HG03575 (cell line): ENCODE data around the gene CA7.
"Not testable (repeated sequence)": the region's sequence is repeated elsewhere in the genome, so short reads cannot be mapped to it uniquely, and the experiment has no call there.

Experiments
- ATAC-seq: cut with Tn5 transposase; IDR thresholded peaks from one replicate; pipeline ENCODE4 v1.9.1; 2021; ENCODE audit not compliant: unreplicated experiment, insufficient number of reproducible peaks, low FRiP score; ENCODE audit errors: extremely low read depth

Gene CA7

DNA sequence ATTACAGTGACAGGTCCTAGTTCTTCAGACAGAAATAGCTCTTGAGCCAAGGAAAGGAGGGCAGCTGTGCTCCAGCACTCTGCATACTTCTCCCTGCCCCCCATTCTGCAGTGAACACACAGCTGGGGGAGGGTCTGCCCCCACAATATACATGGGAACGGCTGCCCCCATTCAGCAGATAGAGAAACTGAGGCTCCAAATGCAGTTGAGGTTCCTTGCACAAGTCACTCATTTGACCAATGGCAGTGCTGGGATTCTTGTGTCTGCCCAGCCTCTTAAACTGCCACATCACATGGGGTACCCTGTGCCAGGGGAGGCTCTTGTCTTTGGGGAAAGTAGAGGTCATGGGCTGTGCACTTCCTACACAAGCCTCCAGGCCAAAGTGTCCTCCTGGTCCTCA lies 25.2 kb downstream of the CA7 start:
- no peak for ATAC-seq

DNA sequence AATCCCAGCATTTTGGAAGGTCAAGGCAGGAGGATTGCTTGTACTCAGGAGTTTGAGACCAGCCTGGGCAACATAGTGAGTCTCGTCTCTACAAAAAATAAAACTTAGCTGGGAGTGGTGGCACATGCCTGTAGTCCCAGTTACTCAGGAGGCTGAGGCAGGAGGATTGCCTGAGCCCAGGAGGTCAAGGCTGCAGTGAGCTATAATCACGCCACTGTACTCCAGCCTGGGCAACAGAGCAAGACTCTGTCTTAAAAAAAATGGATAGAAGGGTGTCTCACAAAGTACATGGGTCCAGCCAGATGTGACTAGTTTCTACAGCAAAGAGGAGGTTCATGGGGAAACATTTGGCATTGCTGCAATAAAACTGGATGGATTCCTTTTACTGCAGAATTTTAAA lies 27.1 kb downstream of the CA7 start:
- not testable (repeated sequence) for ATAC-seq

DNA sequence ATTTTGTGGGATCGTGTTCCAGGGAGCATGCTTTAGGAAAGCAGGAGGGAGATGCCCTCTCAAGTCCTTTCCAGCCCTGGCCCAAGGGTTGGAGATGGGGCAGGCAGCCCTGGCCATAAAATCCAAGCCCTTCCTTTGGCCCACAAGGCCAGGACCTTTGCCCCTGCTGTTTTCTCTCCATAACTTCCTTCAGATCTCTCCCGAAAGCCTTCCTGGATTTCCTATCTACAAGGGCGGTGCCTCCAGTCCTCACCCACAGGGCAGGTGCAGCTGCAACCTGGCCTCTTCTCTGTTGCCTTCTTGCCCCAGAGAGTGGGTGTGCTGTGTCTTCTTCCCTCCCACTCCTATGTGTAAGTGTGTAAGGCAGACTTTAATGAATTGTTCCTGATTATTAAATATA lies 27.6 kb downstream of the CA7 start:
- ATAC-seq = no peak

DNA sequence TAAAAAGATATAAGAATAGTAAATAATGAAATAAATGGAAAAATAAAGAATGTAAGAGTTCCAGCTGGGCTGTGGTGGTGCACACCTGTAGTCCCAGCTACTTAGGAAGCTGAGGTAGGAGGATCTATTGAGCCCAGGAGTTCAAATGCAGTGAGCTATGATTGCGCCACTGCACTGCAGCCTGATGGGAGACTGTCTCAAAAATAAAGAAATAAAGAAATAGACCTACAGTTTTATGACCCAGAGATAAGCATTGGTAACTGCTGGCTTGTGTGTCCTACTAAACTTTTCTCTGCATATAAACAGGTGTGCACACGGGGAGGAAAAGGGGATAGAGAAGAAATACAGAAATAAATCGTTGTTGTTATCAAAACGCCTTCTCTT lies 28.3 kb downstream of the CA7 start:
- ATAC-seq = no peak

DNA sequence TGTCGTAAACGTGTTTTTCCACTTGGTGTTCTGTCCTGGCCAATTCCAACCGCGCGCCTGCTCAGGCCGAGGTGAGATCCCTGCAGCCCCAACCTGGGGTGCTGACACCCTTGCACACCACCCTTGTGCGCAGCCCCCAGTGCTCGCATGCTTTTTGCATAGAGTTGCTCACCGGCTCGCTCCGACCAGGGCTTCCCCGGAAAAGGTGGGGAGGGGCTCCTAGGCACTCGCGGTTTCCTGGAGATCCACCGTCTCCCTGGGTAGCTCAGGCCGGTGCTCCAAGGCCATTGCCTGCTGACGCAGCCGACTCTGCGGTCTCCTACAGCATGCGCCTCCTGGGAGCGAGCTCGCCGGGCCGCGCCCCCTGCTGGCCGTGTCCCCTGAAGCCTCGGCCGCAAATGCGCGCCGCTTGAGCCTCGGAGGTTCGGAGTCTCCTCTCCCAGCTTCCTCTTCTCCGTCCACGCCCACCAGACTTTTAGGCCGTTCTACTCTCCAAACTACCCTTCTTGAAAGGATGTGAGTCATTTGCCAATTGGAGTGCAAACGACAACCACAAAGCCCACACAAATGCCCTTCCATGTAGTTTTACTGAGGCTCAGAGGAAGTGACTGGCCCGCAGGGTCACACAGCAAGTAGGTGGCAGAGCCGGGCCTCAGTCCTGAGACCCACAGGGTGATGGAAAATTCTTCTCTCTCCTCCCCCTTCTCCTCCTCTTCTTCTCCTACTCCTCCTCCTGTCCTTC lies 28.9 kb downstream of the CA7 start:
- peak; percentile 58 for ATAC-seq

DNA sequence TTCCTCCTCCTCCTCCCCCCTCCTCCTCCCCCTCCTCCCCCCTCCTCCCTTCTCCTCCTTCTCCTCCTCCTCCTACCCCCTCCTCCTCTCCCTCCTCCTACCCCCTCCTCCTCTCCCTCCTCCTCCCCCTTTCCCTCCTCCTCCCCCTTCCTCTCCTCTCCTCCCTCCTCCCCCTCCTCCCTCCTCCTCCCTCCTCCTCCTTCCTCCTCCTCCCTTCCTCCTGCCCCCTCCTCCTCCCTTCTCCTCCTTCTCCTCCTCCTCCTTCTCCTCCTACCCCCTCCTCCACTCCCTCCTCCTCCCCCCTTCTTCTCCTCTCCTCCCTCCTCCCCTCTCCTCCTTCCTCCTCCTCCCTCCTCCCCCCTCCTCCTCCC lies 29.5 kb downstream of the CA7 start:
- no peak for ATAC-seq

DNA sequence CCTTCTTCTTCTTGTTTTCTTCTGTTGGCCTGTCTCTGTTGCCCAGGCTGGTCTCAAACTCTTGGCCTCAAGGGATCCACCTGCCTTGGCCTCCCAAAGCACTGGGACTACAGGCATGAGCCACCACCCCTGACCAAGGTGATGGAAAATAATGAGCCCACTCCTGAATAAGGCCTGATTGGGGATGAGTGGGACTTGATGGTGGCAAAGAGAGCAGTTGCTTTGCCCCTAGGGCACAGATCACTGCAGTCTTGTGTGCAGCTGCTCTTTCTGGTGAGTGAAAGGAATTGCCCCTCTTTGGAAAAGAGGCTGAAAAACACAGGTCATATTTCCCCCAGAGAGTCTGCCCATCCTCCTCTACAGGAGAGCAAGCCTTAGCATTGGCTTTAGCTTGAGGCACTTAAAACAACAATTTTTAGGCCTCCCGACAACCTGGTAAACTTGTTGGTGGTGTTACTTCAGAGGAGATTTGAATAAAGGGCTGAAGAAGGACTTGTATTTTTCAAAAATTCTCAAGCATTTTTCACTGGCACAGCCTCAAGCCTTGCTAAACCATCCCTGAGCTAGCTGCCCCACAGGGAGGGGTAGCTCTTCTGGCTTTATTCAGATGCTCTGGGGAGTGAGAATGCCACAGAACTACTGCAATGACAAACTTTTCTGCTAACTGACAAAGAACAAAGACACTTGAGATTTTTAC lies 30.0 kb downstream of the CA7 start:
- no peak for ATAC-seq

DNA sequence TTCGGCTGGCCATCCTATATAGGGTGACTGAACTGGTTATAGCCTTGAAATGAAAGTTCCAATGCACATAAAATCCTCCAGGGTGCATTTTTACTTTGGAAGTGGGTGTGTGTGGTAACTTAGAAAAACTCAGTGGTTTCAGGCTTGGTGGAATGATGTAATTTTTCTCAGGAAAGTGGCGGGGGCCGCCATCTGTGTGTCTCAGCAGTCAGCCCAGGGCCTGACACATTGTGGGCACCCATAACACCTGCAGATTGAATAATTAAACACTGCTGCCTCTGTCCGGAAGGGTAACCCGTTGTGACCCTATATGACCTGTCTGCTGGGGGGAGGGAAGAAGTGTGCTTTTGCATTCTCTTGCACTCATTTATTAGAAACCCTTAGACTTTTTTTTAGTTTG lies 33.9 kb downstream of the CA7 start:
- ATAC-seq = no peak

DNA sequence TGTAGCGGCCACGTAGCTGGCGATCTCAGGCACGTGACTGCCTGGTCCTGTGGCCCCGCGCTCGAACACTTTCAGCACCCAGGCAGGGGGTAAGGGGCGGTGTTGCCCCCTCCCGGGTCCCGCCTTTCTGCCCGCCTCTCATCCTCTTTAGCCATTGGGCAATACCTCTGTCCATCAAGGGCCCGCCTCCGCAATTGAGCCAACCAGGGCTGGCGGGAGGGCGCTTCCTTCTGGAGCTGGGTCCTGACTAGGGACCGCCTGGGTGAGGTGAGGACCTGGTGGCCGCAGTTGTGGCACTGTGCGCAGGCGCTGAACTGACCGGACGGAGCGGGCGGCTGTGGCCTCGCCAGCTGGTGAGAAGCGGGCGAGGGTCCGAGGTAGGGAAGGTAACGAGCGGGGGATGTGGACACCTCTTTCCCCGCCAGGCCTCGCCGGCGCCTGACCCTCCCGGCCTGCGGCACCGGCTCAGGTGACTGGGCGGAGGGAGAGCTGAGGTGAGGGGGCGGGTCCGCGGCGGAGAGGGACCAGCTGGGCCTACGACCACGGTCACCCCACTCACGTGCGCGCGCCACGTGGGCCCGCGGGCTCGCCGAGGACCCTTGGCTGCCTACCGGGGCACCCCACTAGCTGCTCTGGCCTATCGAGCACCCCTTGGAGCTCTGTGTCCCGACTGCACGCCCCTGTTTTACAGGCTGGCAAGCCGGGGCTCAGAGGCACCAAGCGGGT lies 36.2 kb downstream of the CA7 start, which contains the start of gene PDP2:
TSS of gene PDP2 (plus strand) at position 228 of the 726 bp plus-strand sequence. CDS start 3,770 bp downstream, outside the sequence.
- peak; percentile 60 for ATAC-seq

DNA sequence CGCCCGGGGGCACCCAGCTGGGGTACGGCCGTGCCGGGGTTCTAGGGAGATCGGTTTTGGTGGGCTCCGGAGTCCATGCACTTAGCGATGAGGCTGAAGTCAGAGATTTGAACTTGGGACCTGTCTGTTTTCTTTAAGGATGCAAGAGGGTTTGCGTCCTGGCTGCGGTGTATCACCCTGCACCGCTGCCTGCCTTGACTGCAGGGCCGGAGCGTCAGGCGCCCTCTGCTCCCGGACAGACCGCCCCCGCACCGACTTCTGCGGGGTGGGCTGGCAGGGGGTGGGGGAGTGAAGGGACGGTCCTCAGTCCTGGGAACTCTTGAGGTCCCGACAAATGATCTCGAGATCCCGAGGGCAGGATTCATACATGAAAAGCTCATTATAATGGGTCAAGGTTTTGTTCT lies 36.8 kb downstream of the CA7 start:
- no peak for ATAC-seq

DNA sequence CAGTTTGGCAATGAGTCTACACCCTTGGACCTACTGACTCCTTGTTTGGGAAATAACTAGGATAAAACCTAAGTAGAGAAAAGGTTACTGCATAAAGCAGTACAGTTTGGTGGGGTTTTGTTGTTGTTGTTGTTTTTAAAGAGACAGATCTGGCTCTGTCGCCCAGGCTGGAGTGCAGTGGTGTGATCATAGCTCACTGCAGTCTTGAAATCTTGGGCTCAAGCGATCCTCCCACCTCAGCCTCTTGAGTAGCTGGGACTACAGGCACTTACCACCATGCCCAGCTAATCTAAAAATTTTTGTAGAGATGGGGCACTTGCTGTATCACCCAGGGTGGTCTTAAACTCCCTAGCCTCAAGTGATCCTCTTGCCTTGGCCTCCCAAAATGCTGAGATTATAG lies 37.3 kb downstream of the CA7 start:
- no peak for ATAC-seq

DNA sequence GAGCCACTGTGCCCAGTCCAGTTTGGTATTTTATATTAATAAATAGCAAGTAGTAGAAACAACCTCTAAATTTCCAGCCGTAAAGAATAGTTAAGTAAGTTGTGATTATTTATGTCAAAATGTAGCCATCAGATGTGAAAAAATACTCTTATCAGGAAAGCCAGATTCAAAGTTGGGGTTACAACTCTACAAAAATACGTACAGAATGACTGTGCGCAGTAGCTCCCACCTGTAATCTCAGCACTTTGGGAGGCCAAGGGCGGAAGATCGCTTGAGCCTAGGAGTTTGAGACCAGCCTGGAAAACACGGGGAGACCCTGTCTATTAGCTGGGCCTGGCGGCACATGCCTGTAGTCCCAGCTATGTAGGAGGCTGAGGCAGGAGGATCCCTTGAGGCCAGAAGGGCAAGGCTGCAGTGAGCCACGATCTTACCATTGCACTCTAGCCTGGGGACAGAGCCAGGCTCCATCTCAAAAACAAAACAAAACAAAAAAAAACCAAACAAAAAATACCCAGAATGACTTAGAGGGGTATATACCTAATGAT lies 37.8 kb downstream of the CA7 start:
- ATAC-seq = no peak

DNA sequence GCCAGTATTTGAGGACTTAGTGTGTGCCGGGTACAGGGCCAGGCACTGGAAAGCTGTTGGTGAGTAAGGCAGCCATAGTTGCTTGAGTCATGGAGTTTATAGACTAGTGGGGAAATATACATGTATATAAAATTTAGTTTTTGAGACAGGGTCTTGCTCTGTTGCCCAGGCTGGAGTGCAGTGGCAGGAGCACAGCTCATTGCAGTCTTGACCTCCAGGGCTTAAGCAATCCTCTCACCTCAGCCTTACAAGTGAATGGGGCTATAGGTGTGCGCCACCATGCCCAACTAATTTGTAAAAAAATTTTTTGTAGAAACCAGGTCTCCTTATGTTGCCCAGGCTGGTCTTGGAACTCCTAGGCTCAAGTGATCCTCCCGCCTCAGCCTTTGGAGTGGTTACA lies 38.5 kb downstream of the CA7 start:
- ATAC-seq = no peak

DNA sequence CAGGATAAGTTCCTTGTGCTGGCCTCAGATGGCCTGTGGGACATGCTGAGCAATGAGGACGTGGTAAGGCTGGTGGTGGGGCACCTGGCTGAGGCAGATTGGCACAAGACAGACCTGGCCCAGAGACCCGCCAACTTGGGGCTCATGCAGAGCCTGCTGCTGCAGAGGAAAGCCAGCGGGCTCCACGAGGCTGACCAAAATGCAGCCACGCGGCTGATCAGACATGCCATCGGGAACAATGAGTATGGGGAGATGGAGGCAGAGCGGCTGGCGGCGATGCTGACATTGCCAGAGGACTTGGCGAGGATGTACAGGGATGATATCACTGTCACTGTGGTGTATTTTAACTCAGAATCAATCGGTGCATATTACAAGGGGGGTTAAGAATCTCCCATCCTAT lies 41.3 kb downstream of the CA7 start:
- ATAC-seq = no peak

DNA sequence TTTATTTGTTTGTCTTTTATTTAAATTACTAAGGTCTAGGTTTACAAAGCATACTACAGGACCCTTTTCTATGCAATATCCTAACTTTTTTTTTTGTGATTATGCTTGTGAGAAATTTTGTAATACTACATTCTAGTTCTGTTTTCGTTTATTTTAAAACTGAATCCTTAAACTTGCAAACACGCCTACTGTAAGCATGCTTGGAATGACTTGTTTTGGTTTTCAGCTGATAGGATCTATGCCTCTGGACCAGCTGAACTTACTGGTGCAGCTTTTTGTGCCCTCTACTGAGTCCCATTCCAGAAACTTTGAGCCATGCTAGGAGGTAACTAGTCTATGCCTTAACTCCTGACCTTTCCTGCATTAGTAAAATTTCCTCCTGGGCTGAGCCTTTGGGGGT lies 42.1 kb downstream of the CA7 start:
- ATAC-seq = no peak

DNA sequence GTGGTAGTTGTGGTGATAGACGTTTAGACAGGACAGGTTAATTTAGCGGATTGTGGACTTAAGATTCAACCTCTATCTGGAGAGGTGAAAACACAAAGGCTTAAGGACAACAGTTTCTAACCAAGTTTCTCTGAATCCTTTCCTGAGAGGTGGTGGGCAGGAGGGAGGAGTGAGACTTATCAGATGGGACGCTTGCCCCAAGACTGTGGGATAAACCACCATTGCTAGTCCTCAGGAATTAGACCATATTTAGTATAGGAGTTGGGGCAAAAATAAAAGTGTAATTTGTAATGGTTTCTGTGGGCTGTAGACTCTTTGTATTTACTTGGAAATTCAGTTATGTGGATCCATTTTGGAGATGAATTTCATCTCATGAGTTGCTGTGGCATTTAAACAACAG lies 42.7 kb downstream of the CA7 start:
- no peak for ATAC-seq

DNA sequence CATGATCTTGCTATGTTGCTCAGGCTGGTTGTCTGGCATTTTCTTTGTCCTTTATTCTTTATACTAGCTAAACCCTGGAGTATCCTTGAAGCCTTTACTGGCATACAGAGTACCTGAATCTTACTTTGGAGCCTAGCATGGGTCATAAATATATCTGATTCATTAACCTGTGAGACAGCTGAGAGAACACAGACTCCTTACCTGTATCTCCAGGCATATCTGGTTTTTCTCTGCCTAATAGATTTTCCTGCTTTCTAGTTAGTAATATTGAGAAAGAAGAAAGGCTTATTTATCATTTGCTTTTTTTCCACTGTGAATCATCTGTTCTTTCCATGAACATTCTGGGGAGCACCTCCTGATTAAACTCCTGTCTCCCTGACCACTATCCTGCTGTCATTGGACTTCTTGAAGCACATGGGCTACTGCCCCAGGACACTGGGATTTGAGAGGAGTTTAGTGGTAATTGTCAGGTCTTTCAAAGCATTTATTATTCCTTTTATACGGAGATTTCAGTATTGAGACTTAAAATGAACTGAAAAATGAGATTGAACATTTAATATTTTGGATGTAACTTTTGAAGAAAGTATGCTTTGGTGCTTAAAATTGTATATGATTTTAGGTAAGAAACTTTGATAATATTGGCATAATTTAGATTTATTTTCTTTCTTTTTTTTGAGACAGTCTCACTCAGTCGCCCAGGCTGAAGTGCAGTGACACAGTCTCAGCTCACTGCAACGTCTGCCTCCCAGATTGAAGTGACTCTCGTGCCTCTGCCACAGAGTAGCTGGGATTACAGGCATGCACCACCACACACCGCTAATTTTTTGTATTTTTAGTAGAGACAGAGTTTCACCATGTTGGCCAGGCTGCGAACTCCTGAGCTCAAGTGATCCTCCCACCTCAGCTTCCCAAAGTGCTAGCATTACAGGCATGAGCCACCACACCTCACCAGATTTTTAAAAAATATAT lies 44.7 kb downstream of the CA7 start:
- no peak for ATAC-seq

DNA sequence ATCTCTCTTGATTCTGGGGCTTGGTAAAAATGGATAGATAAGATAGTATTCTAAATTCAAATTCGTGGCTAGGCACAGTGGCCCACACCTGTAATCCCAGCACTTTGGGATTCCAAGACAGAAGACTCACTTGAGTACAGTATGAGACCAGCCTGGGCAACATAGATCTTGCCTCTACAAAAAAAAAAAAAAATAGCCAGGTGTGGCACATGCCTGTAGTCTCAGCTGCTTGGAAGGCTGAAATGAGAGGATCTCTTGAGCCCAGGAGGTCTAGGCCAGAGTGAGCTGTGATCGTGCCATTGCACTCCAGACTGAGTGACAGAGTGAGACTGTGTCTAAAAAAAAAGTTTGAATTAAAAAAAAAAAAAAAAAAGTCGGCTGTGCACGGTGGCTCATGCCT lies 45.4 kb downstream of the CA7 start:
- ATAC-seq = no peak

DNA sequence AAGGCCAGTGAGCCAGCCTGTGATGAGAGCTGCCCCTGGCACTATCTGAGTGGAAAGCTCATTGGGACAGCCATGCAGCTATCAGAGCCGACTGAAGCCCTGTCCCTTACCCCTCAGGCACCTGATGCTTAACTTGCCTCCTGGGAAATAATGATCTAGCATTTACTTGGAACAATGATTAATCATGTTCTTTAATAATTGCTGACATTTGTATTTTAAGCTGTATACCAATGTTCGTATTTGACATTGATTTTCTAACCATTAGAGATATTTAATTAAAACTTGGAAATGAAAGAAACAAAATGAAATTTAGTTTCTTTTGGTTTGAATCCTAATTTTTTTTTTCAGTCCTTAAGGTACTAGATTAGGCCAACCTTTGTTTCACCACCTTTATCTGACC lies 46.6 kb downstream of the CA7 start:
- ATAC-seq = no peak
